ENCODE results near the gene IZUMO1. TPM values are rescaled to one million over a fixed set of nuclear protein-coding genes. Genes with fewer than 3 reads are reported as not detected.
A peak's percentile ranks its signal among the peaks of the same experiment; 100 is the strongest.

IZUMO1 gene
- total and polyA plus RNA-seq, 9 of the 15 experiments (the other 6 are each of a cell fraction or from before 2014, with no cell fraction given): 0.14 to 2.1 (median 0.73) TPM

- TF ChIP-seq RBM34 (IDR thresholded peaks at IDR 0.05; ENCODE audit: borderline replicate concordance, insufficient read depth, low read length): no peak
- TF ChIP-seq NRF1 (conservative IDR thresholded peaks at IDR 0.05 in 1 of 2, IDR thresholded peaks at IDR 0.05 in 1 of 2): peak; percentile 94 to 95
- TF ChIP-seq SRSF3 (IDR thresholded peaks at IDR 0.05; ENCODE audit: insufficient read depth, low read length): no peak
- no peak for TF ChIP-seq LARP7 (IDR thresholded peaks at IDR 0.05)
- no peak for TF ChIP-seq NR0B1 (IDR thresholded peaks at IDR 0.05; ENCODE audit: partially characterized antibody)
- TF ChIP-seq MAZ (CRISPR knock-in tag; conservative IDR thresholded peaks at IDR 0.05 in 1 of 2, IDR thresholded peaks at IDR 0.05 in 1 of 2): peak; percentile 58 to 74; a peak in 3 of 4 replicates
- TF ChIP-seq ZC3H8 (IDR thresholded peaks at IDR 0.05): no peak
- peak; percentile 97 for TF ChIP-seq HCFC1 (IDR thresholded peaks at IDR 0.05; ENCODE audit: low read depth, low read length)
- TF ChIP-seq LCOR (CRISPR knock-in tag; IDR thresholded peaks at IDR 0.05): peak; percentile 74; the same call in 1 of the 2 replicates
- peak; percentile 91; the same call in 1 of the 2 replicates for TF ChIP-seq ZNF197 (CRISPR knock-in tag; IDR thresholded peaks at IDR 0.05; ENCODE audit: low read depth)
- no peak for TF ChIP-seq ZNF76 (CRISPR knock-in tag; IDR thresholded peaks at IDR 0.05; ENCODE audit: borderline replicate concordance)
- no peak for TF ChIP-seq FOXA3 (CRISPR knock-in tag; conservative IDR thresholded peaks at IDR 0.05 in 1 of 2, IDR thresholded peaks at IDR 0.05 in 1 of 2)
- no peak for TF ChIP-seq ZNF282 (CRISPR knock-in tag; IDR thresholded peaks at IDR 0.05)
- TF ChIP-seq E2F4 (CRISPR knock-in tag; IDR thresholded peaks at IDR 0.05; ENCODE audit: low read depth): peak; percentile 100
- peak; percentile 70 for TF ChIP-seq NR2C2 (CRISPR knock-in tag; IDR thresholded peaks at IDR 0.05)
- TF ChIP-seq NR2C2 (tag; IDR thresholded peaks at IDR 0.05): peak; percentile 92
- no peak for TF ChIP-seq KLF16 (IDR thresholded peaks at IDR 0.05)
- 0 out of 2 replicates have a peak, but pooled peaks have one; percentile 65 for TF ChIP-seq E2F5 (CRISPR knock-in tag; IDR thresholded peaks at IDR 0.05)
- TF ChIP-seq ELF4 (CRISPR knock-in tag; IDR thresholded peaks at IDR 0.05): no peak
- TF ChIP-seq NR2C1 (IDR thresholded peaks at IDR 0.05): peak; percentile 61
- peak; percentile 66 for TF ChIP-seq NR2C1 (tag; IDR thresholded peaks at IDR 0.05)
- TF ChIP-seq KLF13 (tag; IDR thresholded peaks at IDR 0.05; ENCODE audit: borderline replicate concordance, low read depth): peak; percentile 37; the same call in 1 of the 2 replicates
- TF ChIP-seq MAFK (IDR thresholded peaks at IDR 0.05; ENCODE audit: low read length): no peak
- TF ChIP-seq KLF1 (tag; IDR thresholded peaks at IDR 0.05): peak; percentile 39; the same call in 1 of the 2 replicates
These were observed 26.0 kb downstream of the IZUMO1 start (continued) for GRCh38 chr19:48720613-48721296.
